Parathyroid adenoma (tissue), 2 donors: Measurements from ENCODE around the gene FPR1.

Experiments used
- H2AFZ ChIP-seq: fragments of 300-600 bp; sonication (generic); one replicate; pipeline ENCODE4 v1.7.0; 2017; ENCODE audit warnings: antibody characterized with exemption, mild to moderate bottlenecking
- H3K27ac ChIP-seq: fragments of 300-600 bp; sonication (generic); one replicate; pipeline ENCODE4 v1.7.0; 2017
- H3K27me3 ChIP-seq: fragments of 300-600 bp; sonication (generic); one replicate; pipeline ENCODE4 v1.7.0; 2017; ENCODE audit warnings: low read length; ENCODE audit not compliant: control insufficient read depth, insufficient read depth
- H3K36me3 ChIP-seq: fragments of 300-600 bp; sonication (generic); one replicate; pipeline ENCODE4 v1.7.0; 2017; ENCODE audit warnings: low read length; ENCODE audit not compliant: control insufficient read depth, insufficient read depth
- H3K4me1 ChIP-seq: fragments of 300-600 bp; sonication (generic); one replicate; pipeline ENCODE4 v1.7.0; 2017; ENCODE audit warnings: control low read depth
- H3K4me2 ChIP-seq: fragments of 300-600 bp; sonication (generic); one replicate; pipeline ENCODE4 v1.7.0; 2017; ENCODE audit warnings: low read length
- H3K4me3 ChIP-seq: fragments of 300-600 bp; sonication (generic); one replicate; pipeline ENCODE4 v1.7.0; 2017; ENCODE audit warnings: low read depth, low read length
- H3K79me2 ChIP-seq: fragments of 300-600 bp; sonication (generic); one replicate; pipeline ENCODE4 v1.7.0; 2017; ENCODE audit warnings: control low read depth
- H3K9ac ChIP-seq: fragments of 300-600 bp; sonication (generic); one replicate; pipeline ENCODE4 v1.7.0; 2017; ENCODE audit warnings: mild to moderate bottlenecking
- H3K9me3 ChIP-seq: fragments of 300-600 bp; sonication (generic); one replicate; pipeline ENCODE4 v1.7.0; 2017; ENCODE audit warnings: low read length; ENCODE audit not compliant: control insufficient read depth
- TF ChIP-seq, protein P1 (sequence below): fragments of 300-600 bp; sonication (generic); IDR thresholded peaks from one replicate; pipeline ENCODE4 v1.7.0; 2017; ENCODE audit warnings: antibody characterized with exemption, mild to moderate bottlenecking
- donor health status: primary hyperparathyroidism.

The FPR1 gene

DNA sequence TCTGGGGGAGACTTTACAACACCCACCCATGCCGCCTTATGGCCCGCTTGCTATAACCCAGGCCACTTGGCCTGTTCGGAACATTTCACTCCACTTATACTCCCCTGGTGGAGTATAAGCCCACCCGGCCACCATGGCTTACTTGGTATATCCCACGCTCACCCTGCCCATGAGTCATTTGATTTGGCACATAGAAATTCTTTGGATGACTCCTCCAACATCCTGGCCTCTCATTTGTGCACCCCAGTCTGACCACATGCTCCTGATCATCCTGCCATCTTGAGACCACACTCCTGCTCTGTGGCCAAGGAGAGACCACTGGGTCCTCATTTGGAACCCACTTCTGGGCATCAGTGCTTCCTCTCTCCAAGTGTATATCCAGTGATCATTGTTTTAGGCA is 53.4 kb downstream of the FPR1 start:
- Histone ChIP-seq H3K27ac (no peak overlapping the region), H3K4me3 (no peak overlapping the region), H3K27me3 (no peaks in the 10 kb centered on the region), H3K79me2 (peaks cover 11% of the 10 kb centered on the region), H3K4me2 (no peak overlapping the region), H3K9ac (no peak overlapping the region), H2AFZ (no peak overlapping the region), H3K36me3 (no peaks in the 10 kb centered on the region), H3K9me3 (no peaks in the 10 kb centered on the region), H3K4me1 (peaks cover 7% of the 10 kb centered on the region)
- TF ChIP-seq, protein P1, sequence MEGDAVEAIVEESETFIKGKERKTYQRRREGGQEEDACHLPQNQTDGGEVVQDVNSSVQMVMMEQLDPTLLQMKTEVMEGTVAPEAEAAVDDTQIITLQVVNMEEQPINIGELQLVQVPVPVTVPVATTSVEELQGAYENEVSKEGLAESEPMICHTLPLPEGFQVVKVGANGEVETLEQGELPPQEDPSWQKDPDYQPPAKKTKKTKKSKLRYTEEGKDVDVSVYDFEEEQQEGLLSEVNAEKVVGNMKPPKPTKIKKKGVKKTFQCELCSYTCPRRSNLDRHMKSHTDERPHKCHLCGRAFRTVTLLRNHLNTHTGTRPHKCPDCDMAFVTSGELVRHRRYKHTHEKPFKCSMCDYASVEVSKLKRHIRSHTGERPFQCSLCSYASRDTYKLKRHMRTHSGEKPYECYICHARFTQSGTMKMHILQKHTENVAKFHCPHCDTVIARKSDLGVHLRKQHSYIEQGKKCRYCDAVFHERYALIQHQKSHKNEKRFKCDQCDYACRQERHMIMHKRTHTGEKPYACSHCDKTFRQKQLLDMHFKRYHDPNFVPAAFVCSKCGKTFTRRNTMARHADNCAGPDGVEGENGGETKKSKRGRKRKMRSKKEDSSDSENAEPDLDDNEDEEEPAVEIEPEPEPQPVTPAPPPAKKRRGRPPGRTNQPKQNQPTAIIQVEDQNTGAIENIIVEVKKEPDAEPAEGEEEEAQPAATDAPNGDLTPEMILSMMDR, result no peak

DNA sequence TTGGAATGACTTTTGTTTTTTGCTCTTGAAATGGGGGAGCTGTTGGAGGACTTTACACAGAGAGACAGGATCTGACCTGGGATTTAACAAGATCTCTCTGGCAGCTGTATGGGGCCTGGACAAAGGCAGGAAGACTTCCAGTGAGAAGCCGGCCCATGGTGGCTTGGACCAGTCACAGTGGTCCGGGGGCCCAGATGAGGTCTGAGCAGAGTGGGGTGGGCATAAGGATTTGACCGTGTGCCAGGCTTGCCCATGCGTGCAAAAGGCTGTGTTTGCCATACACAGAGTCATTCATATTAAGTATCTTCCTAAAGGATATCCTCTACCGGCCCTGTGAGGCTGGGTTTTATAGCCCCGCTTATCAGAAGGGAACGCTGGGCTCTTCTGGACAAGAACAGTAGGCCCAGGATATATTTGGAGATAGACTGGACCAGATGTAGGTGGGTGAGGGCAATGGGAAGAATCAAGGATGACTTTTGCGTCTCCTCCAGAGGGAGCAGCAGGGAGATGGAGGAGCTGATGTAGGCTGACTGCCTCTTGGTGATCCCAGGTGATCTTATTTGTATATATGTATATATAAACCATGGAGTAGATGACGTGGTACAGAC is 54.4 kb downstream of the FPR1 start:
- H2AFZ ChIP-seq, result no peak overlapping the region
- H3K79me2 ChIP-seq, result peaks cover 15% of the 10 kb centered on the region
- H3K4me3 ChIP-seq, result no peak overlapping the region
- H3K4me2 ChIP-seq, result no peak overlapping the region
- H3K4me1 ChIP-seq, result peaks cover 16% of the 10 kb centered on the region
- no peak overlapping the region for H3K27ac ChIP-seq
- TF ChIP-seq, protein P1, result no peak
- no peaks in the 10 kb centered on the region for H3K9me3 ChIP-seq
- no peak overlapping the region for H3K9ac ChIP-seq
- no peaks in the 10 kb centered on the region for H3K27me3 ChIP-seq
- no peaks in the 10 kb centered on the region for H3K36me3 ChIP-seq

DNA sequence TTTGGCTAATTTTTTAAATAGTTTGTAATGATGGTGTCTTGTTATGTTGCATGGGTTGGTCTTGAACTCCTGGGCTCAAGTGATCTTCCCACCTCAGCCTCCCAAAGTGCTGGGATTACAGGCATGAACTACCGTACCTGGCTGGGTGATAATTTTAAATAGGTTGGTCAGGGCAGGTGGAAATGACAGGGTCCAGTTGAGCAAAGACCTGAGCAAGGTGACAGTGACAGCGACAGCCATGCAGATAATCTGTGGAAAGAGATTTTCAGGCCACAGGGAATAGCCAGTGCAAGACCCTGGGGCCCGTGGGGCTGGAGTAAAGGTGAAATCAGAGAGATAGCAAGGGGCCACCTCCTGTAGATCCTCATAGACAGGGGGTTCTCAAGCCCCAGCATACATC is 55.1 kb downstream of the FPR1 start:
- Histone ChIP-seq H3K27me3 (no peaks in the 10 kb centered on the region), H3K79me2 (peaks cover 20% of the 10 kb centered on the region), H3K4me1 (peaks cover 22% of the 10 kb centered on the region), H3K9me3 (no peaks in the 10 kb centered on the region), H3K9ac (no peak overlapping the region), H3K4me2 (no peak overlapping the region), H3K27ac (no peak overlapping the region), H2AFZ (no peak overlapping the region), H3K4me3 (no peak overlapping the region), H3K36me3 (no peaks in the 10 kb centered on the region)
- TF ChIP-seq, protein P1, result no peak
